GM18519 (cell line): ENCODE measurements around the gene PNP.

Experiments
- ATAC-seq: cut with Tn5 transposase; IDR thresholded peaks from one replicate; pipeline ENCODE4 v1.9.1; 2021; ENCODE audit warnings: mild to moderate bottlenecking, moderate library complexity; ENCODE audit not compliant: unreplicated experiment, low FRiP score

PNP gene

GRCh38 chr14:20454516-20455354, 14.5 kb upstream of the PNP start, which contains the start of the genes APEX1 and OSGEP:
TSS of gene APEX1 (plus strand) at chr14:20455226. CDS start at chr14:20455646, 420 bp downstream.
TSS of gene OSGEP (minus strand) at chr14:20454812. CDS start at chr14:20454683, 129 bp downstream.
- ATAC-seq, result peak; percentile 78

DNA sequence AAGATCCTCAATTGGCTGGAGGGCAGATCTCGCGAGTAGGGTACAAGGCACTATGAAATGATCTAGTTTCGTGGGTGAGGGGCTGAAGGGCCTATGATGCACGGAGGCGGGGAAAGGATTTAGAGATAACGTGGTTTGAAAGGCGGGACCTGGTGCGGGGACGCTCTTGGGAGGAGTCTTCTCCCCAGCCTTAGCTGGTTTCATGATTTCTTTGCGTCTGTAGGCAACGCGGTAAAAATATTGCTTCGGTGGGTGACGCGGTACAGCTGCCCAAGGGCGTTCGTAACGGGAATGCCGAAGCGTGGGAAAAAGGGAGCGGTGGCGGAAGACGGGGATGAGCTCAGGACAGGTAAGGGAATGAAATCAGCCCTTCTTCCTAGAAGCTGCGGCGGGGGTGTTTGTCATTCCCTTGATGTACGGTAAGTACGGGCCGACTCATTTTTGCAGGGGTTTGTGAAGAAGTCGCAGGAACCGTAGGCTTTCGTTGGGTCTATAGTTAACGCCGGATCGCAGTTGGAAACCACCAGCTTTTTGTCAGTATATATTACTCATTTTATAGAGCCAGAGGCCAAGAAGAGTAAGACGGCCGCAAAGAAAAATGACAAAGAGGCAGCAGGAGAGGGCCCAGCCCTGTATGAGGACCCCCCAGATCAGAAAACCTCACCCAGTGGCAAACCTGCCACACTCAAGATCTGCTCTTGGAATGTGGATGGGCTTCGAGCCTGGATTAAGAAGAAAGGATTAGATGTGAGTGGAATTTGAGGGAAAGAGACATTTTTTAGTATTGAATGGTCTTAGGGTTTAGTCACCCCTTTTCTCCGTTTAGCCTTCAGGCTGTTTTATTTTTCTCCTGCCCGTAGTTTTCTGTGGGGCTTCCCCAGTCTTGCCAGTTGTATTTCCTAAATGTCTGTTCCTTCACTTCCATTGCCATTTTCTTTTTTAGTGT, 13.6 kb upstream of the PNP start:
- peak; percentile 30 for ATAC-seq

- no peak for ATAC-seq
Observed at GRCh38 chr14:20456971-20457370, 12.2 kb upstream of the PNP start.

DNA sequence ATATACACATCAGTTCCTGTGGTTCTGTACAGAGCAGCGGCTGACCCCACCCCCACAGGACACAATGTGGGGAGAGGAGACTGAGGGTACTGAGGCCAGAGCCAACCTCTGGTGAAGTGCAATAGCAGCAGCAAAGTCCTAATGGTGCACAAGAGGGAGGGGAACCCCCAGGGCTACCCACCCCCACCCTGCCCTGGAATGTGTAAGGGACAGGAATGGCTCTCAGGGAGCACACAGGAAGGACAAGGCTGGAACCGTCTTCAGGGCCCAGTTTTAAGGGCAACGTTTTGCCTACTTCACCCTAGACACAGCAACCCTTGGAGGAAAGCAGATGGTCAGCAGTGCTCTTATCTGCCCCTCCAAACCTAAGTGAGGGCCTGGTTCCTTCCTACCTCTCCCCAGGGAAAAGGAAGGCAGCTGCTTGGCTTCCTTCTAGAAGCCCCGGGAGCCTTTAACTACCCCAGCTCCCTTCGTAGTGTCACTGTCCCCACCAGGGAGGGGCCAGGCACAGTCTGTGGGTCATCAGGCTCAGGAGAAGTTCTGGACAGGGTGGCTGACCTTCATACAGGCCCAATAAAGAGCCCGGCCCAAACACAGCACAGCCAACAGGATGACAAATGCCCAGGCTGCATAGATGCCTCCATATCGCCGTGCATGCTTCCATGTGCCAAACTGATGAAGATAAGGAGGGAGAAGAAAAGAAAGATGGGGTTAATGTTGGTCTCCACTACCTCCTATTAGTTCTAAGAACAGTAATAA, 11.0 kb upstream of the PNP start:
- ATAC-seq, result no peak

DNA sequence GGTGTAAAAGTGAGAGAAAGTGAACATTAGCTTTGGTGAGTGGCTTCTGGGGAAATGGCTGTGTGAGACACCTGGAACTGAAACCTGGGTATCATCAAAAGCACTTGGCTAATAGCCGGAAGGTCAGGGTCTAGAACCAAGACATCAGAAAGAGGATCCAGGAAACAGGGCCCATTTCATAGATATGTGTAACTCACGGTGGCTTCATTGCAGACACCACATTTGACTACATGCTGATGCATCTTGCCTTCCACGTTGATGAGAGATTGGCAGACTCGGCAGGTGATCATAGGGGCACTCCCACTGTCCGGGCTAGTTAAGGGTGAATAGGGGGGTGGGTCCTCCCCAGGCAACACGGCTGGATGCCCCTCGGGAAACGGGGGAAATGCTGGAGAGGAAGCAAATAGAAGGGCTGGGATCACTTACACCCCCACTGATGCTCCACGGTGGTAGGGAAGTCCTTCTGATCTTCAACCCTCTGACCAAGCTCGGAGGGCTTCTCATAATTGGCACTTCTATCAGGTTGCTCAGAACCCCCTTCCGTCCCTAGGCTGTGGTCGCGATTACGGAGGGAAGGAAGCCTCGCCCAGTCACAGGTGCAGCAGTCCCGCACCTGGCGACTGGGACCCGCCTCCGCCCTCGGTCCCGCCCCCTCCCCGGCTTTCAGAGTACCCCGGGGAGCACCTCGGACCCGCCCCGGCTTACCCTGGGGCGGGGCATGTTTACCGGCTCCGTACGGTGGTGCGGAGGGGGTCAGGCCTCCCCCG, 8.6 kb upstream of the PNP start:
- ATAC-seq, result no peak

GRCh38 chr14:20461225-20462141, 7.7 kb upstream of the PNP start, which contains the start of gene PIP4P1:
TSS of gene PIP4P1 (minus strand) at chr14:20461434. CDS start at chr14:20461325, 109 bp downstream.
- peak; percentile 90 for ATAC-seq

DNA sequence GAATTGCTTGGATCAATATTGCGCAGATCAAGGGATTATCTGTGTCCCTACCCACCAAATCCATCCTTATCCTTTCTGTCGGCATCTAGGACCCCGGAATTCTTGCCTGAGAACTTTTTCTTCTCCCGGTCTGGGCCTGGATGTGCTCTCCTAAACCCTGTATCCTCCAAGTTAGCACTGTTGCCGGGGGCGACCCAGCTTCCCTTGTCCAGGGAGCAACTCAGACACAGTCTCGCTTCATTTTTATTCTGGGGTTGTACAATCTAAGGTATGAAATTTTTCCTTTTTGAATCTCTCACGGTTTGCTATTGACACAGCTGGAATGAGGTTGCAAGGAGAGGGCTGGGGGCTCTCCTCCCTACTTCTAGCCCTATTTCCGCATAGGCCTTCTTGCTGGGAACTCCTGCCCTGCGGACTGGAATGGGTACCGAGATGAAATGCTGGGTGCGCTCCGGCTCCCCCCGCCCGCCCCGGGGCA, 403 bp upstream of the PNP start:
- no peak for ATAC-seq

DNA sequence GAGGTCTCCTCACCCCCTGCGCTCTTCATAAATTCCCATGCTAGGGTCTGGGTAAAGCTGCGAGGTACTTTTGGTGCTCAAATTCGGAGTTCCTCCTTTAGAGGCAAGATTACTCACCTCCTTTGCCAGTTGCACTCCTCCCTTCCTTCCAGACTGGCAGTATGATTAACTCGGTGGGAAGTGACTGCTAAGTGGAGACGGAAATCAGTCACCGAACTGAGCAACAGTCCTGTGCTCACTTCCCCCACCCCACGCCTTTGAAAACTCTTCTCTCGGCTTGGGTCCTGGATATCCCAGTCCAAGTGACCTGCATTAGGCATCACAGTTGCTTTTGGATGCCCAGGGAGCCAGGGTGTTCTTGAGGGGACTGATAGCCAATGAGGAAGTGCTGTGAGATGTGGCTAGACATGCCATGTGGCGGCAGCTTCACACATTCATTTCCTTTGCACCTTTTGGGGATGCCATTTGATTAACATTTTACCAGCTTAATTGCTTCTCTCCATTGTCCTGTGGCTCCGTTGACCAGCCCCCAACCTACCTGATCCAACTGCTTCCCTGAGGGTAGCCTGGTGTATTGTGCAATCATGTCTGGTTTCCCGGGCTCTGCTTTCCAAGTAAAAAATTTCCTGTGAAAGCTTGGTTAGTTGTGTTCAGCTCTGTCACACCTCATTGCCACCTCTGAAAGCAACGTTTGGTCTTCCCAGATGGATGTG, 840 bp downstream of the PNP start:
- ATAC-seq, result peak; percentile 19

- no peak for ATAC-seq
Observed at GRCh38 chr14:20470603-20470901, 1.3 kb downstream of the PNP start.

DNA sequence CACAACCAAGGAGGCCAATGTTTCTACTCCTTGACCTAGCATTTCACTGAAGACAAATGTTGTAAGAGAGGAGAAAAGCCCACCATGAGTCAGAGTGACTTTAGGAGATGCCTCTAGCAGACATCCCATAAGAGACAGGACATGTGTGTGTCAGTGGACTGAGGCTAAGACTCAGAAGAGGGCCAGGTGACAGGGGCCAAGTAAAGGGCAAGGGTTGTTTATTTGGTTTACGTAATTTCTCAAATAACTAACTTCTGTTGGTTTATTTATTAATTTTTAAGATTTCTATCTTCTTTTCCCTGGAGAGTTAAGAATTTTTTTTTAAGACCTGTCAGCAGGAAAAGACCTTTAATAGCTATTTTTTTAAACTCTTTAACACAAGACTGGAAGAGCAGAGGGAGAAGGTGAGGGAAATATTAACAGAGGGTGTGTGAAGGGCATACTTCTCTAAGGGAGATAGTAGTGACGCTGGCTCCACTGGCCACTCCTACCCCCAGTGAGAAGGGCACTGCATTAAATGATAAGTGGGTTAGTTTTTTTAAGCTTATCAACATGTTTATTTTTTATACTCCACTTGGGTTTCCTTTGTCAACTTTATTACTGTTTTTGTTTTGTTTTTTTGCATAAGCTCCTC, 3.4 kb downstream of the PNP start:
- no peak for ATAC-seq

DNA sequence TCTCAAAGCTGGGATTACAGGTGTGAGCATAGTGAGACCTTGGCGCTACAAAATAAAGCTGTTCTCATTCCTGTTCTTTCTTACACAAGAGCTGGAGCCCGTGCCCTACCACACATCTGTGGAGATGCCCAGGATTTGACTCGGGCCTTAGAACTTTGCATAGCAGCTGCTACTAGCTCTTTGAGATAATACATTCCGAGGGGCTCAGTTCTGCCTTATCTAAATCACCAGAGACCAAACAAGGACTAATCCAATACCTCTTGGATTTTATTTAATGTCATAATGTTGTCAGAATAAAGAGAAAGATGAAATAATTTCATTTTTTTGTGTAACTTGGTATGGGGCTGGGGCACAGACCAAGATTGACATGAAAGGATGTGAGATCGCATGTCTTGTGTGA, 7.6 kb downstream of the PNP start:
- no peak for ATAC-seq

DNA sequence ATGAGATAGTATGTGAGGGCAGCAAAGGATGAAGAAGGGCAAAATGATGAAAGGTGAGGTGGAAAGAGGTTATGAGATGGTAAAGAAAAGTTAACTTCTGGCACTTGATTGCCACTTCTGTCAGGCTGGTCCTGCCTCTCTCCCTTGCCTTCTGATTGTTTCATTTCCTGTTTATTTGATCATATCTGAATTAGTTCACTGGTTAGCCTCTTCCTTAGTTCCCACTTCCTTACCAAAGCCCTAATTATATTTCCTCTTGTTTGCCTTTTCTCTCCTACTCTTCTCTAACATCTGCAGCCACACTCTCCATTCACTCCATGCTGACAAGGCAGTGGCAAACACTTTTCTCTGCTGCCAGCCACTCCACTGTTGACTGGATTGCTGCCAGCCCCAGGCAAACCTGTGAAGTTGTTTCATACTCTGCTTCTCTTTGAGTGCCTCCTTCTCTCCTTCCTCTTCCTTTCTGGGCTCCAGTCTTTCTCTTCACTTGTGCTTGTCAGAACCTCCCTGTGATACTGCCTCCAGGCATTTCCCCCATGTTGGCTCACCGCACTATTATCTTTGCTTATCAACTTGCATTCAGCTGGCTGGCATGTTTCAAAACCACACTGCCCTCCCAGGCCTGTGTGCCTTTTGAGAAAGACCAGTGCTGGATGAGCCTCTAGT, 8.1 kb downstream of the PNP start:
- ATAC-seq, result no peak

- ATAC-seq, result no peak
Observed at GRCh38 chr14:20478894-20479293, 9.7 kb downstream of the PNP start.

DNA sequence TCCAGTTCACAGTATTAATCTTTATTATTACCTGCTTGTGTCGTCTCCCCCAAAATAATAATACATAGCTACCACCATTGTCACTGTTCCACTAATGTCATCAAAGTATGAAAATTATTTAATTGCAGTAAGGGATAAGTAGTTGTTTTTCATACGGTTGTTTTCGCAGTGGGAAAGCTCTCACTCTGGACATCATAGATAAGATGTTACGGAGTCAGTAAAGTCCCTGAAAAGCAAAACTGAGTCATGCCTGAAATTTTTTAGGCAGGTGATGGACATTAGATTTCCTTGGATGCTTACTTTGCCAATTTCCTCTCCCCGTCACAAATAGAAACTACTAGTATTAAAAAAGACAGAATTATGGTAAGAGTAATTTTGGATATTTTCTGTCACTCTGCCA, 13.2 kb downstream of the PNP start:
- ATAC-seq, result no peak

DNA sequence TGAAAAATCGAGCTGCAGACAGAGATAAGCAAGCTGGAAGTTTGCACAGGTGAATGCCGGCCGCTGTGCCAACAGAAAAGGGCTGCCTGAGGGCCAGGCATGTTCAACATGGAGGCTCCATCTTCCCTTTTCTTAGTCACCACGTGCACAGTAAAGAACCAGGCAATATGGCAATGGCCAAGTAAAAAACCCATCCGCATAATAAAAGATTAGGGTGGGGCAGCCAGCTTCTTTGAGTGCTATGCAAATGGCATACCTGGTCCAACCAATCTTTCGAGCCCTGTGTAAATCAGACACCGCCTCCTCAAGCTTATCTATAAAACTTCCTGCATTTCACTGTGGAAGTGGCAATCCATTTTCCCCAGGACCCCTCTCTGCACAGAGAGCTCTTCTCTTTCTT, 16.7 kb downstream of the PNP start:
- ATAC-seq, result no peak

DNA sequence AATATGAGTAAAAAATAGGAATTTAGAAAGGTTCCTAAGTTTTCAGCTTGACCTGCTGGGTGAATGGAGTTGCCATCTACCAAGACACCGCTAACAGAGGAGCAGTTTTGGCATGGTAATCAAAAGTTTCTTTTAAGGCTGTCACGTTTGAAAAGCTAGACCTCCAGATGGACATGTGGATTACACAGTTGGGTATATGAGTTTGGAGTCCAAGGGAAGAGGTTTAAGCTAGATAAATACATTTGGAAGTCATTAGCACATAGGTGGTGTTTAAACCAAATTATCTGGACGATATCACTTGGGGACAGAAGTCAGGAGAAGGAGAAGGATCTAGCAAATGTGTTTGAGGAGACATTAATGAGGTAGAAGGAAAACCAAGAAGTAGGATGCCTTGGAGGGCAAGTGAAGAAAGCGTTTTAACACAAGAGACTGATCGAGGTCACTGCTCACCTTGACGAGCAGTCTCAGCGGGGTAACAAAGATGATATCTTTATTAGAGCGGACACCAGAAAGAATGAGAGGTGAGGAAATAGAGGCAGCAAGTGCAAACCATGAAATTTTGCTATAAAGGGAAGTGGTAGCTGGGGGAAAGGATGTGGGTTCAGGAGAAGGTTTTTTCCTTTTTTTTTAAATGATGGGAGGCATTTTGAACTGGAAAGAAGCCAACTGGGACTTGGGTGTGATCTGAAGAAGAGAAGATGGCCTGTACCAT, 17.6 kb downstream of the PNP start:
- ATAC-seq, result no peak

GRCh38 chr14:20487396-20487725, 18.2 kb downstream of the PNP start:
- no peak for ATAC-seq
